ENCODE measurements around the gene MCC.

The MCC gene

DNA sequence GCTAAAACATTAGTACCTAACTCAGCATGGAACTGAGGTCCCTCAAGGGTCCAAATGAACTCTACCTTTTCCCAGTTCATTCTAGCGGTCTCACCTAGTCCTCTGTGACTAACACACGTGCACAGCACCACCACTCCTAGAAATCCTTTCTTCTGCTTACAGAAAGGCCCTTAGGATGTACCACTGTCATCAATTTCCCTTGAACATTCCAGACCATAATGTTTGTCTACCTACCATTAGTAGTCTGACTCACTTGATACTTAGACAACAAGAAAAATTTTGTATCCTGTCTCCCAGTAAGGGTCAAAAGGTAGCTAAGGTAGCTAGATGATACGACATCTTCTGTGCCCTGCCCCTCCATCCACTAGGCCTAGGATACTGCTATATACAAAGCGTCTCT, 220.0 kb downstream of the MCC start:
- H3K27ac ChIP-seq (ENCODE audit: low read length), result no peak overlapping the region
- H3K36me3 ChIP-seq (ENCODE audit: control insufficient read depth, low read depth, low read length), result no peaks in the 10 kb centered on the region
- no peaks in the 10 kb centered on the region for H3K27me3 ChIP-seq (ENCODE audit: control insufficient read depth, insufficient read depth, low read length)
- no peak overlapping the region for H3K4me3 ChIP-seq (ENCODE audit: low read length)
- no peaks in the 10 kb centered on the region for H3K9me3 ChIP-seq (ENCODE audit: control insufficient read depth, low read depth, low read length)
- peaks cover 85% of the 10 kb centered on the region for H3K4me1 ChIP-seq (ENCODE audit: control insufficient read depth, low read depth, low read length)
- H3K9ac ChIP-seq (ENCODE audit: low read length), result no peak overlapping the region

DNA sequence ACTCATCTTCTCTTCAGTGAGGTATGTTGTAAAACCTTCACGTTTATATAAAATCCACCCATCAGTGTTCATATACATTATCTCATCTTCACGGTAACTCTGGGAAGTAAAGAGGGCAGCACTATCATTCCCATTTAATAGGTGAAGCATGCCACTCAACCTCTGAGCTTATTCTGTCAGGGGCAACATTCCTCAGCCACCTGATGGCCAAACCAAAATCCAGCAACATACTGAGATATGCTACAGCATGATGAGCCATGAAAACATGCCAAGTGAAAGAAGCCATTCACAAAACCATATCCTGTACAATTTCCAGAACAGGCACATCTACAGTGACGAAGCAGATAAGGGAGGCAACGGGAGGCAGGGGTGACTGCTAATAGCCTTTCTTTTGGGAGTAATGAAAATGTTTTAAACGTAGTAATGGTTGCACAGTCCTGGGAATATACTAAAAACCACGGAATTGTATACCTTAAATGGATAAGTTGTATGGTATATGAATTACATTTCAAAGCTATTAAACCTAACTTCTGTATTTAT, 220.8 kb downstream of the MCC start:
- Histone ChIP-seq H3K36me3 (ENCODE audit: control insufficient read depth, low read depth, low read length) (no peaks in the 10 kb centered on the region), H3K4me3 (ENCODE audit: low read length) (no peak overlapping the region), H3K27ac (ENCODE audit: low read length) (no peak overlapping the region), H3K27me3 (ENCODE audit: control insufficient read depth, insufficient read depth, low read length) (no peaks in the 10 kb centered on the region), H3K4me1 (ENCODE audit: control insufficient read depth, low read depth, low read length) (peaks cover 77% of the 10 kb centered on the region), H3K9ac (ENCODE audit: low read length) (no peak overlapping the region), H3K9me3 (ENCODE audit: control insufficient read depth, low read depth, low read length) (no peaks in the 10 kb centered on the region)

DNA sequence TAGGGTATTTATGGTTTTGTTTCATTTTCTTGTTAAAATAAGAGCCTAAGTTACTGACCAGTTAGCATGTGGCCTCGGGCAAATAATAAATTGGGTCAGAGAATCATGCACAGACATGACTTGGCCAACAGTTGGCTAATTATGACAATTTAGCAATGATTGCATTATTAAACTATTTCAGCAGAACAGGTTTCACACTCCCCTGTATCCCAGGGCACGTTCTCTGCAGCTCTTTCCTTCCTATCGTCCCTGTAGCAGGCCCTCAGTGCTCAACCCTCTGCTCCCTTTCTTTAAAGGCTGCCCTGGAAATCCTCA, 221.4 kb downstream of the MCC start:
- Histone ChIP-seq H3K9ac (ENCODE audit: low read length) (no peak overlapping the region), H3K4me1 (ENCODE audit: control insufficient read depth, low read depth, low read length) (peaks cover 74% of the 10 kb centered on the region), H3K36me3 (ENCODE audit: control insufficient read depth, low read depth, low read length) (no peaks in the 10 kb centered on the region), H3K27ac (ENCODE audit: low read length) (no peak overlapping the region), H3K9me3 (ENCODE audit: control insufficient read depth, low read depth, low read length) (no peaks in the 10 kb centered on the region), H3K27me3 (ENCODE audit: control insufficient read depth, insufficient read depth, low read length) (no peaks in the 10 kb centered on the region), H3K4me3 (ENCODE audit: low read length) (no peak overlapping the region)

DNA sequence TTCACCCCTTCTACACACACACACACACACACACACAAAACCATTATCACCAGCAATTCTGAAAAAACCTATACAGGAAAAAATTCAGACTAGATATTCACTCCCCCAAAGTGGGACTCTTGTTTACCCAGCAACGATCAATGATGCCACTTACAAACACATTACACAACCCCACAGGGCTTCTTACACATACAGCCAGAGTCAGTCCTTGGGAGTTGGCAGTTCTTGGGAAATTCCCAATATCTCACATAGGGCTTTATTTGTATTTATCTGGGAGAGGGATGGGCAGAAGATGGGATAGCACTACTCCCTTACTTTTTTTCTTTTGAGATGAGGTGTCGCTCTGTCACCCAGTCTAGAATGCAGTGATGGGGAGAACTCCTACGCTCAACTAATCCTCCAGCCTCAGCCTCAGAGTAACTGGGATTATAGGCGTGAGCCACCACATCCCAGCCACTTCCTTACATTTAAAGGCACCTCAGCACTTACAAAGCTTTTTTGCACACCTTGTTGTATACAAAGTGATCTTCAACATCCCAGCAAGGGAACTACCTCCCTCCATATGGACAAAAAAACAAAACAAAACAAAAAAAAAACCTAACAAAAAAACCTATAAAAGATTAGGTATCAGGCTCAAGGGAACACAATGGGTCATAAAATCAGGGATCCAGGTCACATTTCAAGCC, 221.9 kb downstream of the MCC start:
- Histone ChIP-seq H3K4me1 (ENCODE audit: control insufficient read depth, low read depth, low read length) (peaks cover 69% of the 10 kb centered on the region), H3K4me3 (ENCODE audit: low read length) (no peak overlapping the region), H3K9ac (ENCODE audit: low read length) (no peak overlapping the region), H3K36me3 (ENCODE audit: control insufficient read depth, low read depth, low read length) (no peaks in the 10 kb centered on the region), H3K27me3 (ENCODE audit: control insufficient read depth, insufficient read depth, low read length) (no peaks in the 10 kb centered on the region), H3K27ac (ENCODE audit: low read length) (no peak overlapping the region), H3K9me3 (ENCODE audit: control insufficient read depth, low read depth, low read length) (no peaks in the 10 kb centered on the region)

DNA sequence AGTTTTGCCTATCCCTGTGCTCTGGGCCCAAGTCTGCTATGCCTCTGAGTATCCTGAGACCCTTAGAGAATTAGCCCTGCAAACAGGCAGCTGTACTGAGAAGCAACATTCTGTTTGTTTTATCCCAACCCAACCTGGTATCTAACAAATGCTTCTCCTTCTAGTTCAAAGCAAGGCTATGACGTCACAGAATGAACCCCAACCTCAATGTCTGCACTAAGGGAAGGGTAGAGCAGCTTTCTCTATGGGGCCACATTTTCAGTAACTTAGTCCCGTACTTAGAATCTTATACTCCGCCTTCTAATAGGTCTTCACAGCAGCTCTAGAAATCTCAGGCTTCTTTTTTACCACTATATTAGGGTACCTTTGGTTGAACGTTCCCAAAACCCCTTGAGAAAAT, 223.1 kb downstream of the MCC start:
- Histone ChIP-seq H3K36me3 (ENCODE audit: control insufficient read depth, low read depth, low read length) (no peaks in the 10 kb centered on the region), H3K9ac (ENCODE audit: low read length) (no peak overlapping the region), H3K27ac (ENCODE audit: low read length) (no peak overlapping the region), H3K27me3 (ENCODE audit: control insufficient read depth, insufficient read depth, low read length) (no peaks in the 10 kb centered on the region), H3K4me1 (ENCODE audit: control insufficient read depth, low read depth, low read length) (peaks cover 57% of the 10 kb centered on the region), H3K4me3 (ENCODE audit: low read length) (no peak overlapping the region), H3K9me3 (ENCODE audit: control insufficient read depth, low read depth, low read length) (no peaks in the 10 kb centered on the region)

DNA sequence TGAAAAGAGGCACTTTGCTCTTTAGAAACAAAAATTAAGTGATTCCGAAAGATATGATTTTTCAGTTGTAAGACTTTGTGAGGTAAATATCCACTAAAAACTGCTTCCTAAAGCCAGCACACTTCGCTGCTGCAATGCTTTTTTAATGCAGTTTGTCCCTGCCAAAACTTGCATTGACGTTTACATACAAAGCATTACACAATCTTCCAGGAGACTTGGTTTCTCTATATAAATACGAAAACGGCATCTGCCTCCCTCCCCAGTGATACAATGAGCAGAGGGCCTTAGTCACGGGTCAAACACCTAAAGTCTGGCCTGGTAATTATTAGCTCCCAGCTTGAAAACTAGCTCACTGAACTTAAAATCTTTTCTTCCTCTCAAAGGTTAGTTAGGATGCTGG, 224.2 kb downstream of the MCC start:
- Histone ChIP-seq H3K36me3 (ENCODE audit: control insufficient read depth, low read depth, low read length) (no peaks in the 10 kb centered on the region), H3K27ac (ENCODE audit: low read length) (no peak overlapping the region), H3K9ac (ENCODE audit: low read length) (no peak overlapping the region), H3K27me3 (ENCODE audit: control insufficient read depth, insufficient read depth, low read length) (no peaks in the 10 kb centered on the region), H3K4me1 (ENCODE audit: control insufficient read depth, low read depth, low read length) (peaks cover 45% of the 10 kb centered on the region), H3K9me3 (ENCODE audit: control insufficient read depth, low read depth, low read length) (no peaks in the 10 kb centered on the region), H3K4me3 (ENCODE audit: low read length) (no peak overlapping the region)

DNA sequence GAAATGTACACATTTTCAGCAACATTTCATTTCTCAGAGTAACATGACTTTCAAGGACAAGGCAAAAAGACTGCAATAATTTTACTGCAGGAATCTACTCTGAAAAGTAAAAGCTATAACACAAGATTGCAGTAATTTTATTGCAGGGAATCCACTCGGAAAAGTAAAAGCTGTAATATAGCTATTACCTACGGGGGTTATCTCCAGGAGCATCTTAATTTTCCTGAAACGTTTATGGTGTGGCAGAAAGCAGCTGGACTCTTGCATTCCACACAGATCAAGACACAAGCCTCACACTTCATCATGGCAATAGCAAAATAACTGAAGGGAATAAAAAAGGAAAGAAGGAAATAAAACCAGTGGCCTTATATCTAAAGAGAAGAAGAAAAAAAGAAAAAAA, 224.7 kb downstream of the MCC start:
- Histone ChIP-seq H3K4me1 (ENCODE audit: control insufficient read depth, low read depth, low read length) (peaks cover 40% of the 10 kb centered on the region), H3K27me3 (ENCODE audit: control insufficient read depth, insufficient read depth, low read length) (no peaks in the 10 kb centered on the region), H3K9me3 (ENCODE audit: control insufficient read depth, low read depth, low read length) (no peaks in the 10 kb centered on the region), H3K27ac (ENCODE audit: low read length) (no peak overlapping the region), H3K36me3 (ENCODE audit: control insufficient read depth, low read depth, low read length) (no peaks in the 10 kb centered on the region), H3K4me3 (ENCODE audit: low read length) (no peak overlapping the region), H3K9ac (ENCODE audit: low read length) (no peak overlapping the region)

DNA sequence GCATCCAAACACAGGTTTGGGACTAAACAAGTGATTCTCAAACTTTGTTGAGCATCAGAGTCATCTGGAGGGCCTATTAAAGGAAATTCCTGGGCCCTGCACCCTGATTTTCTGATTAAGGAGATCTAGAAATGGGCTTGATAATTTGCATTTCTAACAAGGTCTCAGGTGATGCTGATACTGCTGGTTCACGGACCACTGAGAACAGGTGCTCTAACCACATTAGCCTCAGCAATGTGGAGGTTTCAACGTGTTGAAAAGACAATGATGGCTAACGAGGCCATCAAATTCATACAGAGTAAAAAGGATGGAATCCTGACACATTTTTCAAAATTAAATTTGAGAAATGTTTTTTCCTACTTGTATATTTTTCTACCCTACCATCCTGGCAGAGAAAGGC, 225.6 kb downstream of the MCC start:
- H3K9ac ChIP-seq (ENCODE audit: low read length), result no peak overlapping the region
- no peak overlapping the region for H3K27ac ChIP-seq (ENCODE audit: low read length)
- H3K4me3 ChIP-seq (ENCODE audit: low read length), result no peak overlapping the region
- no peaks in the 10 kb centered on the region for H3K27me3 ChIP-seq (ENCODE audit: control insufficient read depth, insufficient read depth, low read length)
- no peaks in the 10 kb centered on the region for H3K9me3 ChIP-seq (ENCODE audit: control insufficient read depth, low read depth, low read length)
- H3K36me3 ChIP-seq (ENCODE audit: control insufficient read depth, low read depth, low read length), result no peaks in the 10 kb centered on the region
- H3K4me1 ChIP-seq (ENCODE audit: control insufficient read depth, low read depth, low read length), result peaks cover 34% of the 10 kb centered on the region

DNA sequence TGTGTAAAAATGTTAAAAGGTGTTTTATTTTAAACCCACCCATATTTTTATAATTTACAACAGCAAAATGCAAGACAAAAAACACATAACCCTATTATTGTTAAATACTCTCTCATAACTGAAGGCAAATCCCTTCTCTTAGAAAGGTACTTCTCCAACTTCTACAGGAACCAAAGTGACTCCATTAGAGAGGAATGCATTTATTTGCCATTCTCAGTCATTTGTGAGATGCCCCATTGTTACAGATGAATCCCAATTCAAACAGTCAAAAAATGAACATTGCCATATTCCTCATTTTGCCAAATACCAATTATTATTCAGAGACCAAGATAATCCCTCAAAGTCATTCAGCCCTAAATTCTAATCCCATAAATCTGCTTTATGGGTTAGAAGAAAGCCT, 229.2 kb downstream of the MCC start:
- H3K27me3 ChIP-seq (ENCODE audit: control insufficient read depth, insufficient read depth, low read length), result no peaks in the 10 kb centered on the region
- no peak overlapping the region for H3K4me3 ChIP-seq (ENCODE audit: low read length)
- H3K4me1 ChIP-seq (ENCODE audit: control insufficient read depth, low read depth, low read length), result peaks cover 5% of the 10 kb centered on the region
- no peaks in the 10 kb centered on the region for H3K36me3 ChIP-seq (ENCODE audit: control insufficient read depth, low read depth, low read length)
- no peaks in the 10 kb centered on the region for H3K9me3 ChIP-seq (ENCODE audit: control insufficient read depth, low read depth, low read length)
- H3K9ac ChIP-seq (ENCODE audit: low read length), result no peak overlapping the region
- no peak overlapping the region for H3K27ac ChIP-seq (ENCODE audit: low read length)

DNA sequence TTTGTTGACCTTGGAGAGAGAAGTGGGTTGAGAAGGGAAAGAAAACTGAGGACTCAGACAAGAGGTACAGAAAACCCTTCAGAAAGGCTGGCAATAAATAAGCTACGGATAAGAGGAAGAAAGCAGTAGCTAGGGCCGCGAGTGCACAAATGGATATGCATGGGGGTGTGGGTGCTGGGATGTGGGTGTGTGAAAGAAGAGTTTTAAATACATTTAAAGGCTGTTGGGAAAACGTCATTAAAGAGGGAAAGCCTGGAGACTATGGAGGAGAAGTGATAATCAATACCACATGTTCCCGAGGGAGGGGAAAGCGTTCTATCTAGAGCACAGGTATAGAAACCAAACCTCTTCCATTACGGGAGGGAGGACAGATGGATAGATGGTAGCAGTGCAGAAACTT, 230.7 kb downstream of the MCC start:
- Histone ChIP-seq H3K4me3 (ENCODE audit: low read length) (no peak overlapping the region), H3K27ac (ENCODE audit: low read length) (no peak overlapping the region), H3K4me1 (ENCODE audit: control insufficient read depth, low read depth, low read length) (no peaks in the 10 kb centered on the region), H3K9me3 (ENCODE audit: control insufficient read depth, low read depth, low read length) (no peaks in the 10 kb centered on the region), H3K27me3 (ENCODE audit: control insufficient read depth, insufficient read depth, low read length) (no peaks in the 10 kb centered on the region), H3K9ac (ENCODE audit: low read length) (no peak overlapping the region), H3K36me3 (ENCODE audit: control insufficient read depth, low read depth, low read length) (no peaks in the 10 kb centered on the region)

DNA sequence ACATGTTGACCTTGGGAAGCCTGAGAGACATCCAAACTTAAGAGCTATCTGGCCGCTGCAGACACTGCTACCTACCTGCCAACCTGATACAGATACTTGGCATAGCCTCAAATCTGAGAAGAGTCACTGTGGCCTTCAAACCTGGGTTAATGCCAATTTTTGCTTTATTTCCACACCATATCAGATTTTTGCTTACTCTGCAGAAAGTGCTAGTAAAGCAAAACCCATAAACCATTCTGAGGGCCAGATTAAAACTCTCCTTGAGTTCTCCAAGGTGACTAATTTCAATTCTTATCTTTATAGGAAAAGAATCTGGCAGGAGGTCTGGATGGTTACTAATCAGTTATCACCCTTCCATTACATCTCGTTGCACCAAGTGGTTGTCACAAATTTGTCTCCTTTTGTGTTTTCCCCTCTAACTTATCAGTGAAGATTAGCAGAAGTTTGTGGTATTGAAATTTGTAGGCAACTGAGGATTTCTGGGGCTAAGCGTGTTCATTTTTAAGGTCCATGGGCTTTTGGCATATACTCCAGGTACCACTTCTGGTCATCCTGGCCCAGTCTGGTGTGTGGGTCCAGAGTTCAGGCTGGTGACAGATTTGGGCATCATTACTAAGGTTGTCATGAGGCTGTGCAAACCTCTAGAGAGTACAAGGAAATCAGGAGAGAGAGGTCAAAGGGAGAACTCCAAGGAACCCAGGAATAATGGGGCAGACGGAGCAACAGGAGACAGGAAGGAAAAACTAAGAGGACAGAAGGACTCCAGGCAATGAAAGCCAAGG, 231.4 kb downstream of the MCC start:
- no peak overlapping the region for H3K4me3 ChIP-seq (ENCODE audit: low read length)
- no peaks in the 10 kb centered on the region for H3K4me1 ChIP-seq (ENCODE audit: control insufficient read depth, low read depth, low read length)
- no peaks in the 10 kb centered on the region for H3K36me3 ChIP-seq (ENCODE audit: control insufficient read depth, low read depth, low read length)
- no peaks in the 10 kb centered on the region for H3K27me3 ChIP-seq (ENCODE audit: control insufficient read depth, insufficient read depth, low read length)
- no peak overlapping the region for H3K9ac ChIP-seq (ENCODE audit: low read length)
- no peaks in the 10 kb centered on the region for H3K9me3 ChIP-seq (ENCODE audit: control insufficient read depth, low read depth, low read length)
- no peak overlapping the region for H3K27ac ChIP-seq (ENCODE audit: low read length)
